Neutrophil (primary cell): ENCODE data around the gene LETM1.
"Not testable (repeated sequence)": the region's sequence is repeated elsewhere in the genome, so short reads cannot be mapped to it uniquely, and the experiment has no call there.

Experiments used
- H3K27ac ChIP-seq: fragments of 200-600 bp; sonication (generic); 2 replicates; pipeline ENCODE4 v1.5.1; 2016; ENCODE audit warnings: mild to moderate bottlenecking, moderate library complexity
- H3K27me3 ChIP-seq: fragments of 200-600 bp; sonication (generic); 2 replicates; pipeline ENCODE4 v1.6.0; 2016; ENCODE audit warnings: mild to moderate bottlenecking
- H3K36me3 ChIP-seq: fragments of 200-600 bp; sonication (generic); 2 replicates; pipeline ENCODE4 v1.5.1; 2017
- H3K4me1 ChIP-seq, 2 experiments: fragments of 200-600 bp in 1 of 2; sonication (generic) in 1 of 2; 1 replicate in 1 of 2; 2 replicates in 1 of 2; pipeline versions ENCODE4 v1.5.1 to v1.6.1; 2013 to 2016; ENCODE audit warnings: low read depth in 1 of 2, low read length in 1 of 2, mild to moderate bottlenecking in 1 of 2, moderate library complexity in 1 of 2; ENCODE audit not compliant: control insufficient read depth in 1 of 2, insufficient read depth in 1 of 2
- H3K4me3 ChIP-seq, 2 experiments: fragments of 200-600 bp in 1 of 2; sonication (generic) in 1 of 2; 1 replicate in 1 of 2; 2 replicates in 1 of 2; pipeline ENCODE4 v1.5.1; 2013 to 2016; ENCODE audit warnings: low read depth in 1 of 2, low read length in 1 of 2, mild to moderate bottlenecking in 1 of 2, moderate library complexity in 1 of 2
- H3K9me3 ChIP-seq: fragments of 200-600 bp; sonication (generic); 2 replicates; pipeline ENCODE4 v1.5.1; 2016
- TF ChIP-seq, protein P1 (sequence below): fragments of 200-600 bp; sonication (generic); IDR thresholded peaks from 2 replicates; pipeline ENCODE4 v1.5.1; 2016; ENCODE audit warnings: antibody characterized with exemption

Gene LETM1

DNA sequence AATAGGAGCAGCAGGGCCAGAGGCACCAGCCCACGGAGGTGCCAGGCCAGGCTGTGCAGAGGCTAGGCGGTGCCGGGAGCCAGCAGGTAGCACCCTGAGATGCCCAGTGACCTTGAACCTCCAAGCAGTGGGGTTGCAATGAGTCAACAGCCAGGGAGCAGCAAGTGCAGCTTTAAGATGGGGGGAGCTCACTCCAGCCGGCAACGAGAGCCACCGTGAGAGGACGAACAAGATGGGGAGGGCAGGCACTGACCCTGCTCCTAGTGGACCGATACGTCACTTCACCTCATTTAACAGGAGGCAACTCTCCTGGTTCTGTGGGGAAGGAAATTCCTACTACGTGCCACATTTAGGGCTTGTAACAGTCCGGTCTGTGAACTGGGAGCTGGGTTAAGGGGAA is 4.8 kb downstream of the LETM1 start:
- peaks cover 7 to 8% of the 10 kb centered on the region in 2 experiments for H3K4me1 ChIP-seq
- H3K36me3 ChIP-seq = no peaks in the 10 kb centered on the region

DNA sequence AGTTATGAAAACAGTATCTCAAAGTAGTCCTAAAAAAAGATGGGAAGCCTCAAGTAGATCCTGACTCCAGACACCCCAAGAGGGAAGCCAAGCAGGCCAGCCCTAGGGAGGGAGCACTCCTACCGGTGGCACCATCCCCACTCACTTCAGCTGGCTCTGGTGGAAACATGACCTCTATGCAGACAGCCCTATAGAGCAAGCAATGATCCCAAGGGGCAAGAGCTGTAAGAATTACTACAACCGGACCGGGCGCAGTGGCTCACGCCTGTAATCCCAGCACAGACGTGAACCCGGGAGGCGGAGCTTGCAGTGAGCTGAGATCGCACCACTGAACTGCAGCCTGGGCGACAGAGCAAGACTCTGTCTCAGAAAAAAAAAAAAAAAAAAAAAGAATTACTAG is 5.7 kb downstream of the LETM1 start:
- Histone ChIP-seq H3K27ac (no peak overlapping the region), H3K36me3 (no peaks in the 10 kb centered on the region), H3K4me1 (peaks cover 4 to 5% of the 10 kb centered on the region in 2 experiments), H3K9me3 (no peaks in the 10 kb centered on the region), H3K27me3 (no peaks in the 10 kb centered on the region), H3K4me3 (no peak overlapping the region)
- TF ChIP-seq, protein P1, sequence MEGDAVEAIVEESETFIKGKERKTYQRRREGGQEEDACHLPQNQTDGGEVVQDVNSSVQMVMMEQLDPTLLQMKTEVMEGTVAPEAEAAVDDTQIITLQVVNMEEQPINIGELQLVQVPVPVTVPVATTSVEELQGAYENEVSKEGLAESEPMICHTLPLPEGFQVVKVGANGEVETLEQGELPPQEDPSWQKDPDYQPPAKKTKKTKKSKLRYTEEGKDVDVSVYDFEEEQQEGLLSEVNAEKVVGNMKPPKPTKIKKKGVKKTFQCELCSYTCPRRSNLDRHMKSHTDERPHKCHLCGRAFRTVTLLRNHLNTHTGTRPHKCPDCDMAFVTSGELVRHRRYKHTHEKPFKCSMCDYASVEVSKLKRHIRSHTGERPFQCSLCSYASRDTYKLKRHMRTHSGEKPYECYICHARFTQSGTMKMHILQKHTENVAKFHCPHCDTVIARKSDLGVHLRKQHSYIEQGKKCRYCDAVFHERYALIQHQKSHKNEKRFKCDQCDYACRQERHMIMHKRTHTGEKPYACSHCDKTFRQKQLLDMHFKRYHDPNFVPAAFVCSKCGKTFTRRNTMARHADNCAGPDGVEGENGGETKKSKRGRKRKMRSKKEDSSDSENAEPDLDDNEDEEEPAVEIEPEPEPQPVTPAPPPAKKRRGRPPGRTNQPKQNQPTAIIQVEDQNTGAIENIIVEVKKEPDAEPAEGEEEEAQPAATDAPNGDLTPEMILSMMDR = no peak

More for the DNA sequence above, 4.8 kb downstream of the LETM1 start:
- H3K27ac ChIP-seq = no peak overlapping the region
- no peaks in the 10 kb centered on the region for H3K27me3 ChIP-seq
- H3K9me3 ChIP-seq = no peaks in the 10 kb centered on the region
- TF ChIP-seq, protein P1 = no peak
- H3K4me3 ChIP-seq = no peak overlapping the region

DNA sequence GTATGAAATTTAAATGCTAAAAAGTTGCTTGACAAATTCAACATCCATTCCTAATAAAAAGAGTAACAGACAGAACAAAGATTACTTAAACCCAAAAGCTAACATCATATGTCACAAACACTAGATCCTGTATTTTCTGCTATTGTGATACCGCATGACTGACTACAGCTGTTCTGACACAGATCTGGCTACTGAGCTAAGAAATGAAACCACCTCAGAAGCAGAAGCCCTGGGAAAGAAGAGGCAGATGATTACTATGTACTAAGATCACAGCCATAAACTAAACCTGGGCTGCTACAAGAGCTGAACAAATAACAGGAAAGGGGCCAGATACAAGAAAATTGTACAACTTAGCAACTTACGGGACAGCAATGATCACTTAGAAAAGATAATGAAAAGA is 9.4 kb downstream of the LETM1 start:
- no peak overlapping the region for H3K4me3 ChIP-seq
- no peaks in the 10 kb centered on the region for H3K9me3 ChIP-seq
- TF ChIP-seq, protein P1 = no peak
- no peaks in the 10 kb centered on the region for H3K4me1 ChIP-seq
- H3K36me3 ChIP-seq = peaks cover 13% of the 10 kb centered on the region
- no peaks in the 10 kb centered on the region for H3K27me3 ChIP-seq
- H3K27ac ChIP-seq = no peak overlapping the region

DNA sequence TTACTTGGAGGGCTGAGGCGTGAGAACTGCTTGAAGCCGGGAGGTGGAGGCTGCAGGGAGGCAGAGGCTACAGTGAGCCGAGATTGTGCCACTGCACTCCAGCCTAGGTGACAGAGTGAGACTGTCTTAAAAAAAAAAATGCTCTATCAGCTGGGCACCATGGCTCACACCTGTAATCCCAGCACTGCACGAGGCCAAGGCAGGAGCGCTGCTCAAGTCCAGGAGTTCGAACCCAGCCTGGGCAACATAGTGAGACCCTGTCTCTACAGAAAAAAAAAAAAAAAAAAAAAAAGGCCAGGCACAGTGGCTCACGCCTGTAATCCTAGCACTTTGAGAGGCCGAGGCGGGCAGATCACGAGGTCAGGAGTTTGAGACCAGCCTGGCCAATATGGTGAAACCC is 11.3 kb downstream of the LETM1 start:
- not testable (repeated sequence) for H3K27me3 ChIP-seq, H3K27ac ChIP-seq, H3K4me3 ChIP-seq, H3K9me3 ChIP-seq, H3K4me1 ChIP-seq
- peaks cover 27% of the 10 kb centered on the region for H3K36me3 ChIP-seq

DNA sequence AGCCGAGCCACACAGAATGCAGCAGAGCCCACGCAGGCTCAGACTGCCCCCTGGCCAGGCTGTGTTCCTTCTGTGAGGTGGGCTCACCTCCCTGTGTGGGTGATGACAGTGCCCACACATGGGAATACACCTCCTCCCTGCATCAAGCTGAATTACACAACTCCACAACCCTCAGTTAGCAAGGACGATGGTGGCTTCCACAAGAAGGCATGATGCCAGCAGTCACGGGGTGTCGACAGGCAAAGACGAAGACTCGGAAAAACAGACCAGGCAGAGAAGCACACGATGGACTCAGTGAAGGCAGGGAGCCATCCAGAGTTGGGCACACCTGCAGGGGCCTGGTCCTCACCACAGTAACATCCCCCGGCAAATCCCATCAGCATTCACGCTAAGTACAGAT is 12.1 kb downstream of the LETM1 start:
- Histone ChIP-seq H3K4me1 (no peaks in the 10 kb centered on the region), H3K27ac (no peak overlapping the region), H3K27me3 (no peaks in the 10 kb centered on the region), H3K36me3 (peaks cover 32% of the 10 kb centered on the region), H3K9me3 (no peaks in the 10 kb centered on the region), H3K4me3 (no peak overlapping the region)
- TF ChIP-seq, protein P1 = no peak

DNA sequence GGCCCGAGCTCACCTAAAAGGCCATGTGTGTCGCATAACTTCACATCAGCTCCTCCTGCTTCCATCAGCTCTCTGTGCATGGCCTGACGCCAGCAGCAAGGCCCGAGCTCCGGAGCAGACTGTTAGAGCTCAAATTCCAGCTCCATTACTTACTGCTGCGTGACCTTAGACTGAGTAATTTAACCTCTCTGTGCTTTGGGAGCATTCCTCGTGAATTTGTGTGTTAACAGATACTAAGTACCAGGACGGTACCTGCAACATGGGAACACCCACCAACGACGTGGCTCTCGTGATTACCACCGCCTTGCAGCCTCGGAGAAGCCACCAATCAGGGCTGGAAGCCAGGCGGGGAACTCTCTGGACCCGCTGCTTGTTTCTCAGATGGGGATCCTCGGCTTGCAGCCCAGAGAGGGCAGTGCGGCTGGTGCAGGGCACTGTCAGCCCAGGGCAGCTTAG is 12.9 kb downstream of the LETM1 start:
- no peak overlapping the region for H3K4me3 ChIP-seq
- H3K27ac ChIP-seq = no peak overlapping the region
- H3K4me1 ChIP-seq = no peaks in the 10 kb centered on the region
- no peaks in the 10 kb centered on the region for H3K27me3 ChIP-seq
- H3K36me3 ChIP-seq = peaks cover 37% of the 10 kb centered on the region
- no peaks in the 10 kb centered on the region for H3K9me3 ChIP-seq
- TF ChIP-seq, protein P1 = no peak
